HCT116 (cell line): Measurements from ENCODE around the gene AFAP1.

Experiments
- CTCF ChIP-seq, 3 experiments: fragments of 200-600 bp in 1 of 3; sonication (generic) in 1 of 3; IDR thresholded peaks in 2 of 3; conservative IDR thresholded peaks in 1 of 3; 2 replicates each; pipeline ENCODE4 v1.5.1; 2012 to 2017; ENCODE audit warnings: low read depth in 2 of 3, low read length in 2 of 3, antibody characterized with exemption in 1 of 3, borderline replicate concordance in 1 of 3, control low read depth in 1 of 3, mild to moderate bottlenecking in 1 of 3, mixed read lengths in 1 of 3, mixed run types in 1 of 3, moderate library complexity in 1 of 3; ENCODE audit not compliant: insufficient read depth in 1 of 3
- FOSL1 ChIP-seq: IDR thresholded peaks from 2 replicates; pipeline ENCODE4 v1.6.1; 2012; ENCODE audit warnings: low read depth
- YY1 ChIP-seq: IDR thresholded peaks from 2 replicates; pipeline ENCODE4 v1.6.1; 2011; ENCODE audit warnings: low read length, low read depth, moderate library complexity, mild to moderate bottlenecking; ENCODE audit not compliant: insufficient replicate concordance; ENCODE audit errors: extremely low read depth

- no peak for TF ChIP-seq FOSL1
- no peak for TF ChIP-seq CTCF (IDR thresholded peaks at IDR 0.05 in 2 of 3, conservative IDR thresholded peaks at IDR 0.05 in 1 of 3; ENCODE audit: borderline replicate concordance in 1 of 3, insufficient read depth in 1 of 3, low read depth in 2 of 3, low read length in 2 of 3)
- no peak for TF ChIP-seq YY1
These were observed 24.0 kb upstream of the AFAP1 start for GRCh38 chr4:7963691-7964090.
